ENCODE data around the gene EFHC1. TPM values are rescaled to one million over a fixed set of nuclear protein-coding genes. Genes with fewer than 3 reads are reported as not detected.
A peak's percentile ranks its signal among the peaks of the same experiment; 100 is the strongest.

Gene EFHC1
- total and polyA plus RNA-seq, 2 experiments from 2014 or later: 24.3 to 28.0 TPM

- no peak overlapping the region for H3K27ac Mint-ChIP-seq
- H3K9me3 Mint-ChIP-seq: no peaks in the 10 kb centered on the region
- no peak overlapping the region for H2AFZ ChIP-seq
- ATAC-seq: no peak
- peaks cover 12% of the 10 kb centered on the region for H3K4me1 Mint-ChIP-seq
- H3F3A ChIP-seq (replicated peaks; ENCODE audit: low read depth): no peaks in the 10 kb centered on the region
- no peaks in the 10 kb centered on the region for H3K27me3 ChIP-seq (ENCODE audit: insufficient read depth)
- peaks cover 13% of the 10 kb centered on the region for H3K27me3 Mint-ChIP-seq (ENCODE audit: insufficient read depth, low read depth, poor library complexity)
- H3K27ac ChIP-seq (ENCODE audit: low read depth): no peak overlapping the region
- peaks cover 37% of the 10 kb centered on the region for H3K36me3 Mint-ChIP-seq (ENCODE audit: low read depth)
- H3K36me3 ChIP-seq (ENCODE audit: insufficient read depth): no peaks in the 10 kb centered on the region
- H3K4me2 ChIP-seq: no peak overlapping the region
- TF ChIP-seq ZNF331 (CRISPR knock-in tag; IDR thresholded peaks at IDR 0.05; ENCODE audit: low read depth) (no peak), EZH2phosphoT487 (IDR thresholded peaks at IDR 0.05; ENCODE audit: unreplicated experiment) (no peak)
- no peak for DNase-seq (ENCODE audit: low spot score)
- no peak overlapping the region for H3K4me3 Mint-ChIP-seq
- no peaks in the 10 kb centered on the region for H4K20me1 ChIP-seq (replicated peaks; ENCODE audit: insufficient read depth)
- no peaks in the 10 kb centered on the region for H3K9me2 ChIP-seq (ENCODE audit: insufficient read depth)
- no peaks in the 10 kb centered on the region for H3K79me2 ChIP-seq (replicated peaks; ENCODE audit: insufficient read depth)
- no peaks in the 10 kb centered on the region for H3K4me1 ChIP-seq (ENCODE audit: insufficient read depth)
- no peak overlapping the region for H3K4me3 ChIP-seq
Observed at GRCh38 chr6:52504782-52505136, 84.6 kb downstream of the EFHC1 start.

GRCh38 chr6:52505726-52506409, 85.7 kb downstream of the EFHC1 start:
- Histone ChIP-seq H3F3A (replicated peaks; ENCODE audit: low read depth) (no peaks in the 10 kb centered on the region), H3K27ac (ENCODE audit: low read depth) (no peak overlapping the region), H3K36me3 (ENCODE audit: insufficient read depth) (no peaks in the 10 kb centered on the region), H3K4me3 (no peak overlapping the region), H3K79me2 (replicated peaks; ENCODE audit: insufficient read depth) (no peaks in the 10 kb centered on the region), H2AFZ (no peak overlapping the region), H4K20me1 (replicated peaks; ENCODE audit: insufficient read depth) (no peaks in the 10 kb centered on the region), H3K4me2 (no peak overlapping the region), H3K27me3 (ENCODE audit: insufficient read depth) (no peaks in the 10 kb centered on the region), H3K4me1 (ENCODE audit: insufficient read depth) (peaks cover 6% of the 10 kb centered on the region), H3K9me2 (ENCODE audit: insufficient read depth) (no peaks in the 10 kb centered on the region)
- Mint-ChIP-seq H3K4me1 (peaks cover 19% of the 10 kb centered on the region), H3K9me3 (no peaks in the 10 kb centered on the region), H3K36me3 (ENCODE audit: low read depth) (peaks cover 37% of the 10 kb centered on the region), H3K27me3 (ENCODE audit: insufficient read depth, low read depth, poor library complexity) (peaks cover 8% of the 10 kb centered on the region), H3K4me3 (no peak overlapping the region), H3K27ac (0 out of 2 replicates have a peak overlapping the region, but pooled peaks have one; percentile 58)
- DNase-seq (ENCODE audit: low spot score) (peak; percentile 38), ATAC-seq (peak; percentile 20)
- peak; percentile 47 to 51 for TF ChIP-seq CTCF (conservative IDR thresholded peaks at IDR 0.05; ENCODE audit: low read depth in 2 of 2)
- TF ChIP-seq EZH2 (IDR thresholded peaks at IDR 0.05; ENCODE audit: low read depth, unreplicated experiment): no peak

GRCh38 chr6:52506476-52506875, 86.3 kb downstream of the EFHC1 start:
- H3K27ac Mint-ChIP-seq: no peak overlapping the region
- H3K9me3 Mint-ChIP-seq: no peaks in the 10 kb centered on the region
- ATAC-seq: no peak
- TF ChIP-seq ZNF114 (CRISPR knock-in tag; IDR thresholded peaks at IDR 0.05): no peak
- TF ChIP-seq ETS1 (IDR thresholded peaks at IDR 0.05): no peak
- TF ChIP-seq ZNF462 (CRISPR knock-in tag; IDR thresholded peaks at IDR 0.05): no peak

More at GRCh38 chr6:52506476-52506875, 86.3 kb downstream of the EFHC1 start:
- no peaks in the 10 kb centered on the region for H3K9me2 ChIP-seq (ENCODE audit: insufficient read depth)
- H3K4me2 ChIP-seq: no peak overlapping the region
- peaks cover 6% of the 10 kb centered on the region for H3K4me1 ChIP-seq (ENCODE audit: insufficient read depth)
- no peaks in the 10 kb centered on the region for H3F3A ChIP-seq (replicated peaks; ENCODE audit: low read depth)
- H3K36me3 ChIP-seq (ENCODE audit: insufficient read depth): no peaks in the 10 kb centered on the region
- peaks cover 9% of the 10 kb centered on the region for H3K27me3 Mint-ChIP-seq (ENCODE audit: insufficient read depth, low read depth, poor library complexity)
- no peak for DNase-seq (ENCODE audit: low spot score)
- H4K20me1 ChIP-seq (replicated peaks; ENCODE audit: insufficient read depth): no peaks in the 10 kb centered on the region
- no peak overlapping the region for H2AFZ ChIP-seq
- peaks cover 37% of the 10 kb centered on the region for H3K36me3 Mint-ChIP-seq (ENCODE audit: low read depth)
- H3K27ac ChIP-seq (ENCODE audit: low read depth): no peak overlapping the region
- H3K79me2 ChIP-seq (replicated peaks; ENCODE audit: insufficient read depth): no peaks in the 10 kb centered on the region
- no peaks in the 10 kb centered on the region for H3K27me3 ChIP-seq (ENCODE audit: insufficient read depth)
- H3K4me3 ChIP-seq: no peak overlapping the region
- H3K4me1 Mint-ChIP-seq: peaks cover 19% of the 10 kb centered on the region
- H3K4me3 Mint-ChIP-seq: no peak overlapping the region

Data from GM23338 (cell line).